HG03159 (cell line): ENCODE data around the gene ASCC1.

Experiments
- ATAC-seq: cut with Tn5 transposase; IDR thresholded peaks from one replicate; pipeline ENCODE4 v1.9.1; 2021; ENCODE audit warnings: mild to moderate bottlenecking, moderate library complexity; ENCODE audit not compliant: unreplicated experiment

ASCC1 gene, protein sequence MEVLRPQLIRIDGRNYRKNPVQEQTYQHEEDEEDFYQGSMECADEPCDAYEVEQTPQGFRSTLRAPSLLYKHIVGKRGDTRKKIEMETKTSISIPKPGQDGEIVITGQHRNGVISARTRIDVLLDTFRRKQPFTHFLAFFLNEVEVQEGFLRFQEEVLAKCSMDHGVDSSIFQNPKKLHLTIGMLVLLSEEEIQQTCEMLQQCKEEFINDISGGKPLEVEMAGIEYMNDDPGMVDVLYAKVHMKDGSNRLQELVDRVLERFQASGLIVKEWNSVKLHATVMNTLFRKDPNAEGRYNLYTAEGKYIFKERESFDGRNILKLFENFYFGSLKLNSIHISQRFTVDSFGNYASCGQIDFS

DNA sequence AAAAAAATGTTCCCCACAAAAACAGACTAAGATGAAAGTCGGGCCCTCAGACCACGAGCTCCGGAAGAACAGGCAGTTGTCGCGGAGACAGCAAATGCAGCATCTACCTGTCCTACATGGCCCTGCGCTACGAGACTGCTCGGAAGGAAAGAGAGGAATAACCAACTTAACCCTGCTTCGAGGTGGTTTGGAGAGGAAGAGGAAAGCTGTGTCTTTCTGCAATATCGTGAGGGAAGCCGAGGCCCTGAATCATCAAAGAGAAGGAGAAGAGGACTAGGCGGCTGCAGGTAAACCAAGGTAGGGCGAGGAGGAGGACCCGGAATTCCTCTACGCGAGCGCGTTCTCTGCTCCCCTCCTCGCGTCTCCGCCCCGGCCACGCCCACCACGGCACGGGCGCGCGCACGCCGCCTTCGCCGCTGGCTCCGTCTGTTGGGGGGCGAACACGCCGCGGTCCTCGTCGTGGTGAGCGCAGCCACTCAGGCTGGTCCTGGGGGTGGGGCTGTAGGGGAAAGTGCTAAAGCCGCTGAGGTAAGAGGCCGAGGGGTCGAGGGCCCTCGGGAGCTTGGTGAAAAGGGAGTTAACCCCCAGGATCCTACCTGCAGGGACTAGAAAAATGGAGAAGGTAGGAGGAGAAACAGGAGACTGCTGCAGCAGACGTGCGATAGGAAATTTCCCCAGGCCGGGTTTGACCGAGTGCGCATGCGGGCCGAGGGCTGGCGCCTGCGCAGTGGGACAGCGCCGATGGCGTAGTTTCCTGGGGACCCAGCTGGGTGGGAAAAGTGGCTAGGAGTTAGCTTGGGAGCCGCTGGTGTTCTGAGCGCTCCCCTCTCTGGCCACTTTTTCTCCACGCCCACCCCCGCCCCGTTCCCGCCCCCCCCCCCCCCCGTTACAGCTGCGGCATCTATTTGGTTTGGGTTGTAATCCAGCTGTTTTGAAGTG lies at the start of gene ASCC1, which contains the start of gene ANAPC16:
Gene ASCC1 (minus strand): TSS at position 666 of the 939 bp plus-strand sequence. CDS start 2,978 bp downstream, outside the sequence.
Gene ANAPC16 (plus strand): TSS at position 402 of the 939 bp plus-strand sequence. CDS start 7,903 bp downstream, outside the sequence.
- ATAC-seq: peak; percentile 76

DNA sequence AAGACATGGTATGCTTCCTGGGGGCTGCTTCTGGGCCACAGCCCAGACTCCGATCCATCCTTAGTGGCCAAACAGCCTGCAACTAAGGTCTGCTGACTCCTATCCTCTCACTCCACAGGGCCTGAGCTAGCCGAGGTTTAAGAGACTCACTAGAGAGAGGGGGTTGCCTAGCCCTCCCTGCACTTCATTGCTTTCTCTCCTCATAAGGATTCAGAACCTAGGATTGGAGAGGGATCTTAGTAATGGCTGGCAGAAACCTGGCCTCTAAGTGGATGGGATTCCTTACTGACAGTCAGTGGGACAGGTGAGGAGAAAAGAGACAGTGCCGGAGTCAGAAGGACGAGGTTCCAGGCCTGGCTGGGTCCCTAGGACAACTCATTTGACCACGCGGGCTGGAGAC lies 49.4 kb upstream of the ASCC1 start:
- no peak for ATAC-seq

DNA sequence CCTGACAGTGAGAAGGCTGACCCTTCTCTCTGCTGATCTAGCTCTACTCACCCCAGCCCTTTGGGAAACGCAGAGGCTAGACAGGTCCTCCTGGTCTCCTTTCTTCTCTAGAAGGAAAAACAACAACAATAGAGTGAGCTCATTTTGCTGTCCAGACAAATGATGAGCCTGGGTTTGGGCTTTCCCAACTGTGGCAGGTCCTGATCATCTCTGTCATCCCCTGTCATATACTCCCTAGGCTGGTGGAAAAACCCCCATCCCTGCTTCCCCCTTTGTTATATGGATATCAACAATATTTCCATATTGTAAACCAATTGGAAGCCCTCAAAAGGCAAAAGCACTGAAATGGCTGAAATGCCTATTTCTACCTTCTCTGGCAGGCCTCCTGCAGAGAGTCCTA lies 48.5 kb upstream of the ASCC1 start:
- no peak for ATAC-seq

DNA sequence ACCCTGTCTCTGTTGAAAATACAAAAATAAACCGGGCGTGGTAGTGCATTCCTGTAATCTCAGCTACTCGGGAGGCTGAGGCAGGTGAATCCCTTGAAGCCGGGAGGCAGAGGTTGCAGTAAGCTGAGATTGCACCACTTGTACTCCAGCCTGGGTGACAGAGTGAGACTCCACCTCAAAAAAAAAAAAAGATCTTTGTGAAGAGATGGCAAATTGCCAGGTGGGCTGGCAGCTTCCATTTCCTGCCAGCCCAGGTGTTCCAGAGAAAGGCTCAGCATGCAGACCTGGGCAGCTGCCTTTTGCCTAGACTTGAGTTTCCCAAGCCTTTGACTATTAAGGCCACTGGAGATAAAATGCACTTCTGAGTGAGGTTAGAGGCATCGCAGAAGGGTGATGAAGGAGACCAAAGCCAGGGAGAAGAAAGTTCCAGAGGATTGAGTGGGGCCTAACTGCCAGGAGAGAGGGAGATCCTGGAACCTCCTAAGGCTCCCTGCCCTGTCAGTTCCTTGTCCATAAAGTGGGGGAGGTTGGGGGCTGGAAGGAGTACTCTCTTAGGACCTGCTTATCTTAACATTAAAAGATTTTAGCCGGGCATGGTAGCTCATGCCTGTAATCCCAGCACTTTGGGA lies 47.7 kb upstream of the ASCC1 start:
- no peak for ATAC-seq

DNA sequence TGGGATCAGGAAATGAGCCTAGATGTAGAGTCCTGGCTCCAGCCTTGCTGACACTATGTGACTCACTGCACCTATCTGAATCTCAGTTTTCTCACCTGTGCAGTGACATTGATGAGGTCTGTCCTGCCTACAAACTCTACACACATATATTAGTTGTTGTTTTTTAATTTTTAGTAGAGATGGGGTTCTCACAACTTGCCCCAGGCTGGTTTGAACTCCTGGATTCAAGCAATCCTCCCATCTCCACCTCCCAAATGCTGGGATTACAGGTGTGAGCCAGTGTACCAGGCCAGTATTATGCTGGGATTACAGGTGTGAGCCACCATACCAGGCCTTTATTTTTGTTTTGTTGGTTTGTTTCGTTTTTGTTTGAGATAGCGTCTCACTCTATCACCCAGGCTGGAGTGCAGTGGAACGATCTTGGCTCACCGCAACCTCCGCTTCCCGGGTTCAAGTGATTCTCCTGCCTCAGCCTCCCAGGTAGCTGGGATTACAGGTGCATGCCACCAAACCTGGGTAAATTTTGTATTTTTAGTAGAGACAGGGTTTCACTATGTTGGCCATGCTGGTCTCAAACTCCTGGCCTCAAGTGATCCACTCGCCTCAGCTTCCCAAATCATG lies 45.8 kb upstream of the ASCC1 start:
- ATAC-seq: peak; percentile 11

DNA sequence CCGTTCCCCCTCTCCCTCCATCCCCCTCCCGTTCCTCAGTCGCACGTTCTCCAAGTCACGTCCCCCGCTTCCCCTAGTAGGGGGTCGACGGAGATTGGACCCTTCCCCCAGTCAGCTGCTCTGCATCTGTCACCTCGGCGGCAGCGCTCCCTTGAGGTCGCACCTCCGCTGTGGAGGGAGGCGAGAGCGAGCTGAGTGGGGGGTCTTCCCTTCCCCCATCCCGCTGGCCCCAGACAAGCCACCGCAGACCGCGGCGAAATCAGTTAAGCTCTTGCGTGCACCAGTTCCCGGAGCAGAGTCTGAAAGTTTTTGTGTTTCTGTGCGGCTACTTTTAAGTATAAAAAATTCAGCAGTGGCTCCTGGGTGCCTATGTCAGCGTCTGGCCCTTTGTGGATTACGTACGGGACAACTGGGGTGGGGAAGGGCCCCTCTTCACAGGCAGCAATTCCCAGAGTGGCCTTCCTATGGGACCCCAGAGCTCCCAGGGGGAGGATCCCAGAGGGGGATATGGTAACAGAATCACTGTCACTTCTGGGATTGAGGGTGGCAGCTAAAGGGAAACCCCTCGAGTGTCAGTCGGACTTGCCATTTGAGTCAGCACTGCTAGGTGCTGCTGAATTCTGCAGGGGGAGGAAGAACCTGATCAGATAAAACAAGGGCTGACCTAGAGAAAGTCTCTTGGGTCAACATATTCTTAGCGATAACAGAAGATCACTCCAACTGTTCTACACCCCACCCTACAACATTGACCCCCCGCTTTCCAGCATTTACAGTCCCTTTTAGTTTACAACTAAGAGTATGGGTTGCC lies 45.1 kb upstream of the ASCC1 start:
- ATAC-seq: peak; percentile 47

DNA sequence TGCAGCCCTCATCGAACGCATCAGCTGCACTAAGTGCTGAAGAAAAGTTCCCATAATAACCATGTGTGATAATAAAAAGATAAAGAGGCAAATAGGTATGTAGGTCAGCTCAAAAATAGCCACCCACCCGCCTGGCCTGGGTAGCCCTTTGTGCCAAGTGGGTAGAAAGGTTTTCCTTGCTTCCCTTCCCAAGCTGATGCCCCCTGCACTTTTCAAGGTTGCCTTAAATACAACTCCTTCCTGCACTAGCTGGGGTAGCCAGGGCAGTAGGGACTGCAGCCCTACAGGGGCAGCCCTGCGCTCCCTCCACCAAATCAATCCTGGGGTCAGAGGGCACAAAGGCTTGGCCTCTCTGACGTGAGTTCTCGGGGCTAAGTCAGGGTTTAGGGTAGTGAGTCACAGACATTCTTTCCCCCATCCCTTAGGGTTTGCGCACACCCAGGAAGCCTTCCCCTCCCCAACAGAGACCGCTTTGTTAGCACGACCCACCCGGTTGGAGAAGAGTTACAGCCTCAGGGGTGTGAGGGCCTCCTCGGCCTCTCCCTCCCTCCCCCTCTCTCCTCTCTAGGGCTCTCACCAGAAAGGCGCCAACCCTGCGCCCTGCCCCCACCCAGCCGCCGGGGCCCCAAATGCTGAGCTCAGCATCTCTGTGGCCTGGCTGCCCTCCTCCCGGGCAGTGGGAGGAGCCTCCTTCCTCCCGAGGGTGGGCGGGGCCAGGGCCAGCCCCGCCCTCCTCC lies 44.3 kb upstream of the ASCC1 start:
- peak; percentile 59 for ATAC-seq

DNA sequence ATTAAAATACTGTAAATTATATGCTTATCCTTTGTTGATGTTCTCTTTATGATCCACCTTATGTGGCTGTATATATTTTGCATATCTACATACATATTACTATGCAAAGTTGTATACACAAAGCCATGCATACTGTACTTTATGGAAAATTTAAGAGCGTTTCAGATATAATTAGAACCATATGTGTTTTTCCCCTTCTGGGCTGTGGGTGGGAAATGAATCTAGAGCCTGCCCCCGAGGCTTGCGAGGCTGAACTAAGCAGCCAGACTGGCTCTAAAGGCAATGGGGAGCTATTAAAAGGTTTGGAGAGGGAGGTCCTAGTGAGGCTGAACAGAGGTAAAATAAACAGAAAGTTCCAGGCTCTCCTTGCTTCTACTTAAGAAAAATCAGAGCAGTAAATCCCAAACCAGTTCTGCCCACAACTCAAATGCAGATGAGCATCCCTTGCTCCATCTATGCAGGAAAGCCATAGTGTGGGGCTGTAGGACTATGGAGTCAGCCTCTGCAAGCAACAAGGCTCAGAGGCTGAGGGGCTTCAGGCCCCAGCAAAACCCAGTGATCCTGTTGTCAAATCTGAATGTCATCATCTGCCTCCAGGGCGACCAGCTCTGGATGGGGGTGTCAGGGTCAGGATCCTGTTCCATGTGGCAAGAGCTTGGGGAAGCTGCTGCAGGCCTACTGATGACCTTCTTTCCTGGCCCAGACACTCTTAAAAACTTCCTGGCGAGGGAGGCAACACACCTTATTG lies 43.6 kb upstream of the ASCC1 start:
- no peak for ATAC-seq

DNA sequence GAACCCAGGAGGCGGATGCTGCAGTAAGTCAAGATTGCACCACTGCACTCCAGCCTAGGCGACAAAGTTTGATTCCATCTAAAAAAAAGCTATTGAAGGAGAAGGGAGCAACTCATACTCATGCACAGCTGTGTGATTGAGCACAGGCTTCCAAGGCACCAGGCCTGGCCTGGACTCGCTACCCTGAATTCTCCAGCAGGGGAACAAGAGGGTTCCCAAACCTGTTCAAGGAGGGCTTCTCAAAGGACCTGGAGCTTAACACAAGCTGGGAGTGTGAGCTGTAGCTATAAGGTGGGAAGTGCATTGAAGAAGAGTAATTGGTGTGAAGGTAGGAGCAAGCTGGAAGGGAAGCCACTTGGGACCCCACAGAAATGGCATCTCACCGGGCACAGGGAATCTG lies 42.5 kb upstream of the ASCC1 start:
- no peak for ATAC-seq

DNA sequence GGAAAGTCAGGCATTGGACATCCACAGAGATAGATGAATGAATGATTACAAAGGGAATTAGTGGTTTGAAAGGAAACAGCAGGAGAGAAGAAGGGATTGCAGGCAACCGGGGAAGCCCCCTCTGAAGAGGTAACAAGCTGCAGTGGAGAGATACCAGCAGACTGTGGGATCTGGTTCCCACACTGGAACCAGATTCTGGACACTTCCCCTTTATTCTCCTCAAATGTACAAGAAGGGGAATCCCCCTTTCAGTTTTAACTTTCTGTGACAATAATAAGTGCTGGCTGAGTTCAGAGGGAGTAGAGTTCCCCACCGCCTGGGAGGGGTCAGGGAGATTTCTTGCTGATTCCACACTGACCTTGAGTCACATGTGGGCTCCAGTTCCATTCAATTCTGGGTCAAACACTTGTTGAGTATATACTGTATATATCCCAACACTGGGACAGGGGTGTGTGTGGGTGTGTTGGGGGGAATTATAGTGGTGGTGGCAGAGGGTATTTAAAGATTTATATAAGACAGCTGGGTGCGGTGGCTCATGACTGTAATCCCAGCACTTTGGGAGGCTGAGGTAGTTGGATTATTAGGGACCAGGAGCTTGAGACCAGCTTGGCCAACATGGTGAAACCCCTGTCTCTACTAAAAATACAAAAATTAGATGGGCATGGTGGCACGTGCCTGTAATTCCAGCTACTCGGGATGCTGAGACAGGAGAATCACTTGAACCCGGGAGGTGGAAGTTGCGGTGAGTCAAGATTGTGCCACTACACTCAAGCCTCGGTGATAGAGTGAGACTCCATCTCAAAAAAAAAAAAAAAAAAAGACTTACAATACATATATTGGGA lies 41.2 kb upstream of the ASCC1 start:
- ATAC-seq: no peak

DNA sequence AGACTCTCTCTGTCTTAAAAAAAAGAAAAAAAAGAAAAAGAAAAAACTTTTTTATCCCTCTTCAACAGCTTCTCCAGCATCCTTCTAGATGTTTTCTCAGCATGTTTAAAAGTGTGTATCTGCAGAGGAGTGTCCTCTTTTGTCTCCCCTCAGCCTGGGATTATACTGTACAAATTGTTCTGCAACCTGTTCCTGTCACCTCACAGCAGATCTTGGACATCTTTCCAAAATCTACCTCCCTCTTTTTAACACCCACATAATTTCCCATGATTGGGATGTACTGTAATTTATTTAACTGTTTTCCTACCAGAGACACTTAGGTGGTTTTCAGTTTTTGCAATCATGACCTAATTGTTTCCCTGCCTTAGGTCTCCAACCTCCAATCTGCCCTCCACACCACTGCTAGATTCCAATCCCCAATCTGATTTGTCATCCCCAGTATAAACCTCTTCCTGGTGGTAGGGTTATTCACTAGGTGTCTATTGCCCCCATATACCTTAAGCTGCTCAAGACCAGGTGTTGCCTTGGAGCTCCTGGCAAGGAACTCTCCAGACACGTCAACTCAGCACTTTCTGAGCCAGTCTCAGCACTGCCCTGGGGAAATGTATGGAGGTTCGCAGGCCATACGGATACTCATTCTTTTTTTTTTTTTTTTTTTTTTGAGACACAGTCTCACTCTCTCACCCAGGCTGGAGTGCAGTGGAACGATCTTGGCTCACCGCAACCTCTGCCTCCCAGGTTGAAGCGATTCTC lies 40.1 kb upstream of the ASCC1 start:
- no peak for ATAC-seq

DNA sequence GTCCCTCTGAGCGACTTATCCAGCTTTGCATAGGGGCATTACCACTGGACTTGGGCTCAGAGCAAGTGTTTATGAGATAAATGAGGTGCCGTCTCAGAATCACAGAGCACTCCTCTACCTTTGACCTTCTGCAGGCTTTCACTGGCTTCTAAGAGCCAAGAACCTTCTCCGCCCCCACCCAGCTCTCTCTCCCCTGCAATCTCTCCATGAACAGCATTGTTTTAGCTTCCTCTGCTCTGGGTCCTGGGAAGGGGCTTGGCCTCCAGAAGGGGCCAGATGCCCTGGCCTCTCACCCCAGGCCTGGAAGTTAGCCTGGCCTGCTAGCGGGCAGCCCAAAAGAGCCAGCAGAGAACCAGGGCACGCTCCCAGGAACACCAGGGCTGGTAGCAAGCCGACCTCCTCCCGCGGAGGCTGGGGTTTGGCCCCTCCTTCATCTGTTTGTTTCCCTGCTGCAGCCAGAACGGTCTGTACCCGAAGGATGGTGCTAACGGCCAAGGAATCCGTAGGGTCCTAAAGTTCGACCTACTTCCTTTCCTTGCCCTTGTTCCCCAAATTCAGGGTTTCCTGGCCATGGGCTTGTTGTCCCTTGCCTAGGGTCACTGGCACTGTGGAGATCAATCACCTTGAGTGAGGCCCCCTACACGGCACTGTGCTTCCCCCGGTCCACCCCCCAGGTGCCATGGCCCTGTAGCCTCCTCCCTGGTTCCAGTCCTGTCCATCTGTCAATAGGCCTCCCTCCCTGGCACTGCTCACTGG lies 38.9 kb upstream of the ASCC1 start:
- ATAC-seq: no peak

DNA sequence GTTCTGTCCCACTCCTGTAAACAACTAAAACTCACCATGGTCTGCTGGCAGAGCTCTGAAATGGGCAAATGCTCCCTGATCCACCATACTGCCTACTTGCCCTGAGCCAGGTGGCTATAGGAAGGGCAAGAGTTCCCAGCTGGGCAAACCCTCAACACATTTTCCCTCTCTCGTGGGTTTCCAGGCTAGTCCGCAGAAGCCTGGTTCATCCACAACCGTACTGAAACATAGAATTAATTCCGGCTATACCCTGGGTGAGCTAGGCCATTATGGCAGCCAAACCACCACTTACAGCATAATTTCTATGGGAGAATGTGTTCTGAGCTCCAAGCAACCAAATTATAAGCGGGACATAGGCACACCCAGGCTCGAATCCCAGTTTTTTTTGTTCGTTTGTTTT lies 37.5 kb upstream of the ASCC1 start:
- ATAC-seq: no peak

DNA sequence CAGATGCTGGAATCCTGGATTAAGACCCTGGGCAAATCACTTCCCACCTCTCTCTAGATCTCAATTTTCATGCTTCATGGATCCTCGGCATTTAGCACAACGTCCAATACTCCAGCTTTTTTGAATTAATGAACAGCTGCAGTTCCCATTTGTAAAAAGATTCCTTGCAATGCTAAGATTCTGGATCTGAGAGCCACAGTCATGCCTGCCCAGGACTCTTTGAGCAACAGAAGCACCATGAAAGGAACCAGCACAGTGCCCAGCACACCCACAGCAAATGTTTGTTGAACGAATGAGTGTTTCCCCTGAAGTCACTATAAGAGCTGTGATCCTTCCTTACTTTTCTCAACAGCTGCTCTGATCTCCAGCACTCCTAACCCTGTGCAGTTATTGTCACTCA lies 36.9 kb upstream of the ASCC1 start:
- no peak for ATAC-seq

DNA sequence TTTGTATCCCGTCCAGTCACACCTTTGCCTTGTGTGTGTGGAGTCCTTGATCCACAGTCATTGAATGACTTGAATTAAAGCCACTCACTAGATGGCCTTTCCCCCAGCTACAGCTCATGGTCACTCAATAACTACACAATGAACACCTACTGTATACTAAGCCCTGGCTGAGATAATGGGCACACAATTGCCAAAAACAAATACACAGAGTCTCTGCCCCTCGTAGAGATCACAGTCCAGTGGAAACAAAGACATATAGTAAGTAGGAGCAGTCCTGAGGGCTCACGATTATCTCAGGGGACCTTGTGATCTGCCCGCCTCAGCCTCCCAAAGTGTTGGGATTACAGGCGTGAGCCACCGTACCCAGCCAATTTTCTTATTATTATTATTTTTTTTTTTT lies 35.6 kb upstream of the ASCC1 start:
- ATAC-seq: no peak

DNA sequence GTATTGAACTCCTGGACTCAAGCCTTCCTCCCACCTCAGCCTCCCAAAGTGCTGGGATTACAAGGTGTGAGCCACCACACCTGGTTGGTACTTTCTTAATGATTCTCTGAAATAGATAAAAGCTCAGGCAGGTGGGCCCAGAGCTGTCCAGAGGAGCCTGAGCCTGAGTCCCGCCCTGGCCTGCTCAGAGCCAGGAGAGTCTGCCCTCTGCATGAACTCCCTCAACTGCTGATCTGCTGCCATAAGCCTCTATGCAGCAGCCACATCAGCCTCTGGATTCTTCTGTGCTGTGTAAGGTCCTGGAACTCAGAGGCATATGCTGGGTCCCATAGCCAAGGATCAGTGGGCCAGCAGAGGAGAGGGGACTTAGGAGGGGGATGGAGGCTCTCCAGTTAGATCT lies 34.6 kb upstream of the ASCC1 start:
- ATAC-seq: no peak
